Measurements from ENCODE around the gene NR6A1. TPM values are rescaled to one million over a fixed set of nuclear protein-coding genes. Genes with fewer than 3 reads are reported as not detected.

The NR6A1 gene
- total RNA-seq, 1 experiment from 2014 or later: 99.3 TPM

DNA sequence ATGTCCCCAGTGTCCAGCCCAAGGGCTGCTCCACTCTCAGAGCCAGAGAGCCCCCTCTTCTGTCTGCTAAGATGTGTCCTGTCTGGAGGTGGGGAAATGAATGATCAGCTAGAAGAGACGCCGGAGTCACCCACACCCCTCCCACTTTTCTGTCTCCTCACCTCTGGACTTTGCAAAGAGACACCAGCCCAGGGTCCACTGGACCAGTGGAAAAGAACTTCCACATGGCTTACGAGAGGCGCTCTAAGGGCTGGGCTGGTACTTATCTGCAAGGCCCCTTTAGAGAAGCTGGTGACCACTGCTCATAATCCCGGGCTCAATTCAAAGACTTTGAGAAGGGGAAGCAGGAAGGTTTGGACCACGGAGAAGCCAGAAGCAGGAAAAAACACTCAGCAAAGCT is 273.1 kb downstream of the NR6A1 start:
- Mint-ChIP-seq H3K27ac (peak overlapping the region in 1 of 3 experiments; percentile 67; a peak in 1 of 7 replicates), H3K36me3 (ENCODE audit: insufficient read depth in 1 of 3, low read depth in 3 of 3) (no peaks in the 10 kb centered on the region), H3K9me3 (no peaks in the 10 kb centered on the region), H3K4me3 (no peak overlapping the region; a peak in 1 of 5 replicates), H3K4me1 (peaks cover 0 to 25% of the 10 kb centered on the region in 2 experiments; a peak in 2 of 4 replicates), H3K27me3 (ENCODE audit: low read depth) (peaks cover 46% of the 10 kb centered on the region)
- H3K4ac ChIP-seq (ENCODE audit: low read depth, low read length): no peak overlapping the region
- H4K20me1 ChIP-seq (ENCODE audit: control insufficient read depth, insufficient read depth, insufficient read length): no peaks in the 10 kb centered on the region
- H3K27ac ChIP-seq (ENCODE audit: insufficient read length, low read depth, low read length): no peak overlapping the region
- DNase-seq: no peak
- TF ChIP-seq, protein P1, sequence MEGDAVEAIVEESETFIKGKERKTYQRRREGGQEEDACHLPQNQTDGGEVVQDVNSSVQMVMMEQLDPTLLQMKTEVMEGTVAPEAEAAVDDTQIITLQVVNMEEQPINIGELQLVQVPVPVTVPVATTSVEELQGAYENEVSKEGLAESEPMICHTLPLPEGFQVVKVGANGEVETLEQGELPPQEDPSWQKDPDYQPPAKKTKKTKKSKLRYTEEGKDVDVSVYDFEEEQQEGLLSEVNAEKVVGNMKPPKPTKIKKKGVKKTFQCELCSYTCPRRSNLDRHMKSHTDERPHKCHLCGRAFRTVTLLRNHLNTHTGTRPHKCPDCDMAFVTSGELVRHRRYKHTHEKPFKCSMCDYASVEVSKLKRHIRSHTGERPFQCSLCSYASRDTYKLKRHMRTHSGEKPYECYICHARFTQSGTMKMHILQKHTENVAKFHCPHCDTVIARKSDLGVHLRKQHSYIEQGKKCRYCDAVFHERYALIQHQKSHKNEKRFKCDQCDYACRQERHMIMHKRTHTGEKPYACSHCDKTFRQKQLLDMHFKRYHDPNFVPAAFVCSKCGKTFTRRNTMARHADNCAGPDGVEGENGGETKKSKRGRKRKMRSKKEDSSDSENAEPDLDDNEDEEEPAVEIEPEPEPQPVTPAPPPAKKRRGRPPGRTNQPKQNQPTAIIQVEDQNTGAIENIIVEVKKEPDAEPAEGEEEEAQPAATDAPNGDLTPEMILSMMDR (conservative IDR thresholded peaks at IDR 0.05): no peak
- no peaks in the 10 kb centered on the region for H3K23me2 ChIP-seq (ENCODE audit: insufficient read length, low read depth, low read length, poor library complexity, severe bottlenecking)
- no CpG with 5 or more reads among the region's 6 CpGs for WGBS (ENCODE audit: extremely low coverage, insufficient read length, low lambda C conversion rate)
- H2BK20ac ChIP-seq (ENCODE audit: low read depth, low read length, poor library complexity, severe bottlenecking): no peak overlapping the region
- H2BK15ac ChIP-seq (ENCODE audit: low read depth, low read length): no peak overlapping the region
- H2BK120ac ChIP-seq (ENCODE audit: low read depth, low read length, poor library complexity, severe bottlenecking): no peak overlapping the region
- no peaks in the 10 kb centered on the region for H3K4me1 ChIP-seq (ENCODE audit: insufficient read depth, low read length)
- no peak overlapping the region for H3K4me2 ChIP-seq (ENCODE audit: insufficient read depth, insufficient read length, low read length)
- no peaks in the 10 kb centered on the region for H3K79me1 ChIP-seq (ENCODE audit: insufficient read depth, low read depth, low read length, poor library complexity, severe bottlenecking)
- H4K8ac ChIP-seq (replicated peaks; ENCODE audit: insufficient read length, low read depth, low read length): no peak overlapping the region
- H4K91ac ChIP-seq (ENCODE audit: insufficient read length, low read depth, low read length): no peak overlapping the region
- H3K56ac ChIP-seq (ENCODE audit: insufficient read length, low read depth, low read length): no peak overlapping the region
- no peak overlapping the region for H3K14ac ChIP-seq (ENCODE audit: insufficient read depth, low read length)
- no peak overlapping the region for H2BK12ac ChIP-seq (ENCODE audit: insufficient read length, low read depth, low read length)
- H2AFZ ChIP-seq (ENCODE audit: low read length): no peak overlapping the region
- no peak overlapping the region for H3K23ac ChIP-seq (ENCODE audit: insufficient read length, low read depth, low read length)
- no peak overlapping the region for H3K18ac ChIP-seq (ENCODE audit: insufficient read length, low read depth, low read length)
- peaks cover 13% of the 10 kb centered on the region for H3K27me3 ChIP-seq (ENCODE audit: insufficient read depth, low read length)
- H3K79me2 ChIP-seq (ENCODE audit: insufficient read depth, low read length): no peaks in the 10 kb centered on the region
- no peak overlapping the region for H4K5ac ChIP-seq (ENCODE audit: insufficient read length, low read depth, low read length)
- no peak overlapping the region for H3T11ph ChIP-seq (ENCODE audit: low read length)
- no peak overlapping the region for H3K9ac ChIP-seq (ENCODE audit: extremely low read depth, insufficient read length, low read length)
- H2BK5ac ChIP-seq (ENCODE audit: insufficient read length, low read length): no peak overlapping the region
- H3K9me3 ChIP-seq (ENCODE audit: control insufficient read depth, low read depth, low read length): no peaks in the 10 kb centered on the region
- H2AK5ac ChIP-seq (ENCODE audit: insufficient read length, low read length): no peak overlapping the region

Data from H9 (cell line).